ENCODE results near the gene HFM1. TPM values are rescaled to one million over a fixed set of nuclear protein-coding genes. Genes with fewer than 3 reads are reported as not detected.
"Not testable (repeated sequence)": the region's sequence is repeated elsewhere in the genome, so short reads cannot be mapped to it uniquely, and the experiment has no call there.

The HFM1 gene
- total RNA-seq, 1 experiment from 2014 or later = not detected

- no peaks in the 10 kb centered on the region for H3K36me3 ChIP-seq
- H3K27me3 ChIP-seq (replicated peaks) = peaks cover 16% of the 10 kb centered on the region
- H3K9me3 ChIP-seq (replicated peaks) = no peaks in the 10 kb centered on the region
- no peak overlapping the region for H3K27ac ChIP-seq
- H3K4me3 ChIP-seq = no peak overlapping the region
- H3K4me1 ChIP-seq (replicated peaks) = peaks cover 3% of the 10 kb centered on the region; the same call in 1 of the 2 replicates
- DNase-seq (ENCODE audit: low read depth in 1 of 2, low spot score in 2 of 2) = no peak
Observed at GRCh38 chr1:91400133-91400725, 4.4 kb downstream of the HFM1 start.

GRCh38 chr1:91398291-91398690 is 6.3 kb downstream of the HFM1 start:
- Histone ChIP-seq H3K4me1 (replicated peaks) (no peaks in the 10 kb centered on the region), H3K27ac (no peak overlapping the region), H3K27me3 (replicated peaks) (peaks cover 3% of the 10 kb centered on the region; the same call in 1 of the 2 replicates), H3K36me3 (no peaks in the 10 kb centered on the region), H3K4me3 (no peak overlapping the region), H3K9me3 (replicated peaks) (no peaks in the 10 kb centered on the region)
- no peak for DNase-seq (ENCODE audit: low read depth in 1 of 2, low spot score in 2 of 2)

GRCh38 chr1:91397605-91398004 is 7.0 kb downstream of the HFM1 start:
- no peak for DNase-seq (ENCODE audit: low read depth in 1 of 2, low spot score in 2 of 2)
- Histone ChIP-seq H3K4me1 (replicated peaks) (no peaks in the 10 kb centered on the region), H3K9me3 (replicated peaks) (no peaks in the 10 kb centered on the region), H3K27ac (no peak overlapping the region), H3K27me3 (replicated peaks) (peaks cover 3% of the 10 kb centered on the region; the same call in 1 of the 2 replicates), H3K4me3 (no peak overlapping the region), H3K36me3 (no peaks in the 10 kb centered on the region)

- Histone ChIP-seq H3K4me3 (no peak overlapping the region), H3K36me3 (no peaks in the 10 kb centered on the region), H3K27ac (no peak overlapping the region), H3K27me3 (replicated peaks) (no peaks in the 10 kb centered on the region), H3K4me1 (replicated peaks) (no peaks in the 10 kb centered on the region), H3K9me3 (replicated peaks) (no peaks in the 10 kb centered on the region)
- DNase-seq (ENCODE audit: low read depth in 1 of 2, low spot score in 2 of 2) = no peak
Observed at GRCh38 chr1:91393042-91393441, 11.6 kb downstream of the HFM1 start.

- no peak overlapping the region for H3K27ac ChIP-seq
- H3K27me3 ChIP-seq (replicated peaks) = no peaks in the 10 kb centered on the region
- DNase-seq (ENCODE audit: low read depth in 1 of 2, low spot score in 2 of 2) = no peak
- H3K36me3 ChIP-seq = no peaks in the 10 kb centered on the region
- H3K4me1 ChIP-seq (replicated peaks) = no peaks in the 10 kb centered on the region
- no peak overlapping the region for H3K4me3 ChIP-seq
- H3K9me3 ChIP-seq (replicated peaks) = no peaks in the 10 kb centered on the region
Observed at GRCh38 chr1:91386109-91386508, 18.5 kb downstream of the HFM1 start.

GRCh38 chr1:91383456-91383855 is 21.2 kb downstream of the HFM1 start:
- Histone ChIP-seq H3K4me3 (no peak overlapping the region), H3K9me3 (replicated peaks) (no peaks in the 10 kb centered on the region), H3K4me1 (replicated peaks) (no peaks in the 10 kb centered on the region), H3K36me3 (no peaks in the 10 kb centered on the region), H3K27ac (no peak overlapping the region), H3K27me3 (replicated peaks) (no peaks in the 10 kb centered on the region)
- no peak for DNase-seq (ENCODE audit: low read depth in 1 of 2, low spot score in 2 of 2)

GRCh38 chr1:91381844-91382243 is 22.8 kb downstream of the HFM1 start:
- no peak for DNase-seq (ENCODE audit: low read depth in 1 of 2, low spot score in 2 of 2)
- no peaks in the 10 kb centered on the region for H3K27me3 ChIP-seq (replicated peaks)
- no peaks in the 10 kb centered on the region for H3K4me1 ChIP-seq (replicated peaks)
- no peaks in the 10 kb centered on the region for H3K36me3 ChIP-seq
- H3K9me3 ChIP-seq (replicated peaks) = no peaks in the 10 kb centered on the region
- H3K27ac ChIP-seq = no peak overlapping the region
- H3K4me3 ChIP-seq = no peak overlapping the region

- H3K27ac ChIP-seq = no peak overlapping the region
- no peaks in the 10 kb centered on the region for H3K4me1 ChIP-seq (replicated peaks)
- no peaks in the 10 kb centered on the region for H3K36me3 ChIP-seq
- no peak for DNase-seq (ENCODE audit: low read depth in 1 of 2, low spot score in 2 of 2)
- H3K9me3 ChIP-seq (replicated peaks) = no peaks in the 10 kb centered on the region
- H3K27me3 ChIP-seq (replicated peaks) = no peaks in the 10 kb centered on the region
- no peak overlapping the region for H3K4me3 ChIP-seq
Observed at GRCh38 chr1:91374086-91374485, 30.6 kb downstream of the HFM1 start.

GRCh38 chr1:91372230-91372629 is 32.4 kb downstream of the HFM1 start:
- H3K9me3 ChIP-seq (replicated peaks); DNase-seq (ENCODE audit: low read depth in 1 of 2, low spot score in 2 of 2); H3K4me1 ChIP-seq (replicated peaks); H3K4me3 ChIP-seq; H3K27me3 ChIP-seq (replicated peaks); H3K36me3 ChIP-seq; H3K27ac ChIP-seq: not testable (repeated sequence)

- Histone ChIP-seq H3K4me3 (no peak overlapping the region), H3K27ac (no peak overlapping the region), H3K27me3 (replicated peaks) (no peaks in the 10 kb centered on the region), H3K36me3 (no peaks in the 10 kb centered on the region), H3K9me3 (replicated peaks) (no peaks in the 10 kb centered on the region), H3K4me1 (replicated peaks) (no peaks in the 10 kb centered on the region)
- no peak for DNase-seq (ENCODE audit: low read depth in 1 of 2, low spot score in 2 of 2)
Observed at GRCh38 chr1:91349524-91349923, 55.1 kb downstream of the HFM1 start.

- H3K4me3 ChIP-seq = no peak overlapping the region
- no peaks in the 10 kb centered on the region for H3K27me3 ChIP-seq (replicated peaks)
- H3K4me1 ChIP-seq (replicated peaks) = no peaks in the 10 kb centered on the region
- DNase-seq (ENCODE audit: low read depth in 1 of 2, low spot score in 2 of 2) = no peak
- no peak overlapping the region for H3K27ac ChIP-seq
- H3K9me3 ChIP-seq (replicated peaks) = no peaks in the 10 kb centered on the region
- no peaks in the 10 kb centered on the region for H3K36me3 ChIP-seq
Observed at GRCh38 chr1:91346824-91347223, 57.8 kb downstream of the HFM1 start.

- H3K27ac ChIP-seq = no peak overlapping the region
- no peak for DNase-seq (ENCODE audit: low read depth in 1 of 2, low spot score in 2 of 2)
Observed at GRCh38 chr1:91345395-91346005, 59.1 kb downstream of the HFM1 start.

GRCh38 chr1:91338501-91338900 is 66.1 kb downstream of the HFM1 start:
- Histone ChIP-seq H3K9me3 (replicated peaks) (no peaks in the 10 kb centered on the region), H3K4me1 (replicated peaks) (no peaks in the 10 kb centered on the region), H3K27ac (no peak overlapping the region), H3K4me3 (no peak overlapping the region), H3K36me3 (no peaks in the 10 kb centered on the region), H3K27me3 (replicated peaks) (no peaks in the 10 kb centered on the region)
- DNase-seq (ENCODE audit: low read depth in 1 of 2, low spot score in 2 of 2) = no peak

More at GRCh38 chr1:91345395-91346005, 59.1 kb downstream of the HFM1 start:
- Histone ChIP-seq H3K36me3 (no peaks in the 10 kb centered on the region), H3K4me1 (replicated peaks) (no peaks in the 10 kb centered on the region), H3K4me3 (no peak overlapping the region), H3K27me3 (replicated peaks) (no peaks in the 10 kb centered on the region), H3K9me3 (replicated peaks) (no peaks in the 10 kb centered on the region)

GRCh38 chr1:91335603-91336002 is 69.0 kb downstream of the HFM1 start:
- H3K36me3 ChIP-seq = no peaks in the 10 kb centered on the region
- no peaks in the 10 kb centered on the region; the same call in 1 of the 2 replicates for H3K9me3 ChIP-seq (replicated peaks)
- no peak for DNase-seq (ENCODE audit: low read depth in 1 of 2, low spot score in 2 of 2)
- no peaks in the 10 kb centered on the region for H3K4me1 ChIP-seq (replicated peaks)
- no peaks in the 10 kb centered on the region for H3K27me3 ChIP-seq (replicated peaks)
- H3K27ac ChIP-seq = no peak overlapping the region
- H3K4me3 ChIP-seq = no peak overlapping the region

- Histone ChIP-seq H3K4me1 (replicated peaks) (no peaks in the 10 kb centered on the region), H3K9me3 (replicated peaks) (no peaks in the 10 kb centered on the region; the same call in 1 of the 2 replicates), H3K27me3 (replicated peaks) (no peaks in the 10 kb centered on the region), H3K4me3 (no peak overlapping the region), H3K27ac (no peak overlapping the region), H3K36me3 (no peaks in the 10 kb centered on the region)
- no peak for DNase-seq (ENCODE audit: low read depth in 1 of 2, low spot score in 2 of 2)
Observed at GRCh38 chr1:91334856-91335255, 69.8 kb downstream of the HFM1 start.
